DOHH2 (cell line): Measurements from ENCODE around the gene TP53AIP1.

Experiments
- H3F3A ChIP-seq: fragments of 200-600 bp; sonication (generic), shearing (Covaris generic); 2 replicates; pipeline ENCODE4 v1.6.0; 2016; ENCODE audit warnings: antibody characterized with exemption, mild to moderate bottlenecking; ENCODE audit not compliant: control insufficient read depth, insufficient read depth
- H3K27ac ChIP-seq: fragments of 200-600 bp; sonication (generic); 2 replicates; pipeline ENCODE4 v1.5.1; 2014; ENCODE audit warnings: low read depth, mild to moderate bottlenecking, low read length, moderate library complexity
- H3K27me3 ChIP-seq: fragments of 200-600 bp; sonication (generic); 2 replicates; pipeline ENCODE4 v1.6.1; 2014; ENCODE audit warnings: mild to moderate bottlenecking, low read length, mixed read lengths; ENCODE audit not compliant: control insufficient read depth
- H3K36me3 ChIP-seq: fragments of 200-600 bp; sonication (generic); 2 replicates; pipeline ENCODE4 v1.6.1; 2014; ENCODE audit warnings: mild to moderate bottlenecking, low read length, moderate library complexity, mixed read lengths; ENCODE audit not compliant: control insufficient read depth
- H3K4me1 ChIP-seq: fragments of 200-600 bp; sonication (generic); 2 replicates; pipeline ENCODE4 v1.6.1; 2014; ENCODE audit warnings: mild to moderate bottlenecking, low read length, mixed read lengths; ENCODE audit not compliant: control insufficient read depth
- H3K4me2 ChIP-seq: fragments of 200-600 bp; sonication (generic); 2 replicates; pipeline ENCODE4 v1.6.0; 2014; ENCODE audit warnings: mild to moderate bottlenecking, low read length, moderate library complexity
- H3K4me3 ChIP-seq: fragments of 200-600 bp; sonication (generic); 2 replicates; pipeline ENCODE4 v1.5.1; 2014; ENCODE audit warnings: mild to moderate bottlenecking, low read length, mixed read lengths
- H3K79me2 ChIP-seq: fragments of 200-600 bp; sonication (generic); 2 replicates; pipeline ENCODE4 v1.6.1; 2014; ENCODE audit warnings: mild to moderate bottlenecking, low read length, mixed read lengths; ENCODE audit not compliant: control insufficient read depth
- H3K9me2 ChIP-seq: fragments of 200-600 bp; sonication (generic); replicated peaks from 2 replicates; pipeline ENCODE4 v1.6.1; 2014; ENCODE audit warnings: mild to moderate bottlenecking, low read length, mixed read lengths; ENCODE audit not compliant: control insufficient read depth
- H3K9me3 ChIP-seq: fragments of 200-600 bp; sonication (generic); 2 replicates; pipeline ENCODE4 v1.6.1; 2014; ENCODE audit warnings: antibody characterized with exemption, low read length, mixed read lengths; ENCODE audit not compliant: control insufficient read depth, insufficient read depth
- H4K20me1 ChIP-seq: fragments of 200-600 bp; sonication (generic); 2 replicates; pipeline ENCODE4 v1.6.0; 2014; ENCODE audit warnings: low read depth, mild to moderate bottlenecking, antibody characterized with exemption, low read length, moderate library complexity; ENCODE audit not compliant: control insufficient read depth, insufficient read depth
- EZH2phosphoT487 ChIP-seq: fragments of 200-600 bp; sonication (generic); IDR thresholded peaks from 2 replicates; pipeline ENCODE4 v1.6.1; 2017; ENCODE audit warnings: borderline replicate concordance, mild to moderate bottlenecking, antibody characterized with exemption, low read length, moderate library complexity, mixed read lengths
- TF ChIP-seq, protein P1 (sequence below): fragments of 200-600 bp; sonication (generic); IDR thresholded peaks from one replicate; pipeline ENCODE4 v1.5.1; 2014; ENCODE audit warnings: antibody characterized with exemption, mild to moderate bottlenecking, low read depth, low read length; ENCODE audit not compliant: poor library complexity, severe bottlenecking

The TP53AIP1 gene

GRCh38 chr11:128957202-128957482 is 14.5 kb upstream of the TP53AIP1 start:
- Histone ChIP-seq H3K27me3 (peaks cover 40% of the 10 kb centered on the region), H3K4me2 (no peak overlapping the region), H3K9me2 (no peaks in the 10 kb centered on the region), H3K79me2 (no peaks in the 10 kb centered on the region), H3K36me3 (no peaks in the 10 kb centered on the region), H3K4me3 (no peak overlapping the region), H3K4me1 (no peaks in the 10 kb centered on the region), H4K20me1 (no peaks in the 10 kb centered on the region), H3K27ac (no peak overlapping the region), H3K9me3 (no peaks in the 10 kb centered on the region), H3F3A (no peaks in the 10 kb centered on the region)
- TF ChIP-seq, protein P1, sequence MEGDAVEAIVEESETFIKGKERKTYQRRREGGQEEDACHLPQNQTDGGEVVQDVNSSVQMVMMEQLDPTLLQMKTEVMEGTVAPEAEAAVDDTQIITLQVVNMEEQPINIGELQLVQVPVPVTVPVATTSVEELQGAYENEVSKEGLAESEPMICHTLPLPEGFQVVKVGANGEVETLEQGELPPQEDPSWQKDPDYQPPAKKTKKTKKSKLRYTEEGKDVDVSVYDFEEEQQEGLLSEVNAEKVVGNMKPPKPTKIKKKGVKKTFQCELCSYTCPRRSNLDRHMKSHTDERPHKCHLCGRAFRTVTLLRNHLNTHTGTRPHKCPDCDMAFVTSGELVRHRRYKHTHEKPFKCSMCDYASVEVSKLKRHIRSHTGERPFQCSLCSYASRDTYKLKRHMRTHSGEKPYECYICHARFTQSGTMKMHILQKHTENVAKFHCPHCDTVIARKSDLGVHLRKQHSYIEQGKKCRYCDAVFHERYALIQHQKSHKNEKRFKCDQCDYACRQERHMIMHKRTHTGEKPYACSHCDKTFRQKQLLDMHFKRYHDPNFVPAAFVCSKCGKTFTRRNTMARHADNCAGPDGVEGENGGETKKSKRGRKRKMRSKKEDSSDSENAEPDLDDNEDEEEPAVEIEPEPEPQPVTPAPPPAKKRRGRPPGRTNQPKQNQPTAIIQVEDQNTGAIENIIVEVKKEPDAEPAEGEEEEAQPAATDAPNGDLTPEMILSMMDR = no peak
- TF ChIP-seq EZH2phosphoT487 = no peak

- no peaks in the 10 kb centered on the region for H3F3A ChIP-seq
- TF ChIP-seq, protein P1 = peak; percentile 78
- no peak for TF ChIP-seq EZH2phosphoT487
- H3K9me2 ChIP-seq = no peaks in the 10 kb centered on the region
- no peaks in the 10 kb centered on the region for H3K79me2 ChIP-seq
- no peak overlapping the region for H3K4me3 ChIP-seq
- no peak overlapping the region for H3K4me2 ChIP-seq
- no peaks in the 10 kb centered on the region for H3K36me3 ChIP-seq
- no peak overlapping the region for H3K27ac ChIP-seq
- no peaks in the 10 kb centered on the region for H3K4me1 ChIP-seq
- H4K20me1 ChIP-seq = no peaks in the 10 kb centered on the region
- no peaks in the 10 kb centered on the region for H3K9me3 ChIP-seq
- H3K27me3 ChIP-seq = peaks cover 38% of the 10 kb centered on the region
Measured at GRCh38 chr11:128956401-128957201, 13.9 kb upstream of the TP53AIP1 start.

DNA sequence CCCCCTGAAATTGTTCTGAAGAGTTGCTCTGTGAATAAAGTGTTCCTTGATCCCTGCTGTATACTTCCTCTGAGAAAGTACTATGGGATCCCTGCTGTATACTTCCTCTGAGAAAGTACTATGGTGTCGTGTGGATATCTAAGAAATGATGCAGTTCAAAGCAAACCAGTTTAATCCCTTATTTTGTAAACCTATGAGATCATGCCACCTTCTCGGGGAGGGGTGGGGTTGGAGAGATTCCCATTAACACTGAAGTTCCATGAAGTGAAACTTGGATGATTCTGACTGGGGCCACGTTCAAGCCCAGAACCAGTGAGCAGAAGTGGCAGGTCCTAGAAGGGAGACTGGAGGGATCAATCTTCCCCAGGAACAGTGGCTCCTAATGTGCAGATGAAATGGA is 13.0 kb upstream of the TP53AIP1 start:
- Histone ChIP-seq H3K79me2 (no peaks in the 10 kb centered on the region), H3K27me3 (peaks cover 30% of the 10 kb centered on the region), H3K9me3 (no peaks in the 10 kb centered on the region), H4K20me1 (no peaks in the 10 kb centered on the region), H3K27ac (no peak overlapping the region), H3K9me2 (no peaks in the 10 kb centered on the region), H3F3A (no peaks in the 10 kb centered on the region), H3K36me3 (no peaks in the 10 kb centered on the region), H3K4me2 (no peak overlapping the region), H3K4me1 (no peaks in the 10 kb centered on the region), H3K4me3 (no peak overlapping the region)
- TF ChIP-seq EZH2phosphoT487 = no peak
- TF ChIP-seq, protein P1 = no peak
